ENCODE results near the gene NUP54.

Gene NUP54

DNA sequence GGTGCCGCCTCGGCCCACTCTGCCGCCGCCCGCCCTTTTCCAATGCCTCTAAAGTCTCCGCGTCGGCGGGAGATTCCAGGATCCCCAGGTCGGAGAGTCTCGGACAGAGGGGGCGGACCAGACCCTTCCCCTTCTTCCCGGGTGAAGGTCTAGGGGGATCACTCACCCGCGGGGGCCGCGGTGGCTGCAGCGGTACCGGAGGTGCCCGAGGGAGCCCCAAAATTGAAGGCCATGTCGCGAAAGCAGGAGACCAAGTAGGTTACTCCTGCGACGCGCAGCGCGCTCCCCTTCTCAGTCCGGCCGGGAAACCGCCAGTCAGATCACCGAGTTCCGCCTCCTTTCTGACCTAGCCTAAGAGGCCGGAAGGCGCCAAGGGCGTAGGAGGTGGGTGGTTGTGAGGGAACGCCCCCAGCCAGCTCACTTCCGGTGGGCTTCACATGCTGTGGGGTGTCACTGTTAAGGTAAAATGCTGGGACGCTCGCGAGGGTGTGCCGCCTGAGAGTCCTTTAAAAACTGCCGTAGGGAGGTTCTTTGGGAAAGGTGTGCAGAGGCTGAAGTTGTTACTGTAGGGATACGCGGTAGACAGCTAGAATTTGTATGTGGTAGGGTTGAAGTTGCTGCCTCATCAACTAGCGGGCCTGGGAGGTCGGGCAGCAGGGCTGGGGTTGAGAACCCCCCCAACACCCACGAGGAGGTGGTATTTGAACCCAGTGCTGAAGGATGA is at the start of gene NUP54:
TSS of gene NUP54 (minus strand) at position 256 of the 724 bp plus-strand sequence. CDS start at position 233, 23 bp downstream.
- peak within 1 kb of the TSS; percentile 99 for H3K4me3 Mint-ChIP-seq
- peaks cover 47% of the 10 kb centered on the region for H3K4me1 Mint-ChIP-seq
- H3K27ac Mint-ChIP-seq: peak within 1 kb of the TSS; percentile 99
- H3K36me3 Mint-ChIP-seq: no peaks in the 10 kb centered on the region
- no peaks in the 10 kb centered on the region for H3K27me3 Mint-ChIP-seq
- no peaks in the 10 kb centered on the region for H3K9me3 Mint-ChIP-seq

- H3K27ac Mint-ChIP-seq: no peak overlapping the region
- no peak overlapping the region for H3K4me3 Mint-ChIP-seq
- H3K4me1 Mint-ChIP-seq: peaks cover 43% of the 10 kb centered on the region
- no peaks in the 10 kb centered on the region for H3K27me3 Mint-ChIP-seq
- peaks cover 5% of the 10 kb centered on the region for H3K9me3 Mint-ChIP-seq
- peaks cover 26% of the 10 kb centered on the region for H3K36me3 Mint-ChIP-seq
Measured at GRCh38 chr4:76197031-76197743, 49.0 kb upstream of the NUP54 start.

- Mint-ChIP-seq H3K4me3 (no peak overlapping the region), H3K4me1 (peaks cover 42% of the 10 kb centered on the region), H3K36me3 (peaks cover 33% of the 10 kb centered on the region)
Measured at GRCh38 chr4:76196376-76196775, 48.2 kb upstream of the NUP54 start.

GRCh38 chr4:76195326-76195725 is 47.1 kb upstream of the NUP54 start:
- Mint-ChIP-seq H3K27me3 (no peaks in the 10 kb centered on the region), H3K36me3 (peaks cover 29% of the 10 kb centered on the region), H3K4me3 (no peak overlapping the region), H3K27ac (no peak overlapping the region), H3K9me3 (peaks cover 10% of the 10 kb centered on the region), H3K4me1 (peaks cover 32% of the 10 kb centered on the region)

More at GRCh38 chr4:76196376-76196775, 48.2 kb upstream of the NUP54 start:
- Mint-ChIP-seq H3K27me3 (no peaks in the 10 kb centered on the region), H3K9me3 (peaks cover 10% of the 10 kb centered on the region), H3K27ac (peak overlapping the region; percentile 51)

GRCh38 chr4:76194325-76194724 is 46.1 kb upstream of the NUP54 start:
- Mint-ChIP-seq H3K27me3 (no peaks in the 10 kb centered on the region), H3K27ac (no peak overlapping the region), H3K4me1 (peaks cover 22% of the 10 kb centered on the region), H3K4me3 (no peak overlapping the region), H3K9me3 (peaks cover 10% of the 10 kb centered on the region), H3K36me3 (peaks cover 32% of the 10 kb centered on the region)

DNA sequence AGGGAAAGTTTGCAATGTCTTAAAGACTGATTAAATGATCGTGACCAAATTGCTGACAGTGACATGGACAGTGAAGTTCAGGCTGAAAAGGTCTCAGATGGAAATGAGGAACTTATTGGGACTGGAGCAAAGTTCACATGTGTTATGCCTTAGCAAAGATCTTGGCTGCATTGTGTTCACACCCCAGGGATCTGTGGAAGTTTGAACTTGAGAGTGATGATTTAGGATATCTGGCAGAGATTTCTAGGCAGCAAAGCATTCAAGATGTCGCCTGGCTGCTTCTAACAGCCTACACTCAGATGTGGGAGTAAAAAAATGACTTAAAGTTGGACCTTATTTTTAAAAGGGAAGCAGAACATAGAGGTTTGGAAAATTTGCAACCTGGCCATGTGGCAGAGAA is 44.0 kb upstream of the NUP54 start:
- Mint-ChIP-seq H3K4me1 (peaks cover 6% of the 10 kb centered on the region), H3K9me3 (peaks cover 10% of the 10 kb centered on the region), H3K36me3 (peaks cover 32% of the 10 kb centered on the region), H3K27me3 (no peaks in the 10 kb centered on the region), H3K4me3 (no peak overlapping the region), H3K27ac (no peak overlapping the region)

DNA sequence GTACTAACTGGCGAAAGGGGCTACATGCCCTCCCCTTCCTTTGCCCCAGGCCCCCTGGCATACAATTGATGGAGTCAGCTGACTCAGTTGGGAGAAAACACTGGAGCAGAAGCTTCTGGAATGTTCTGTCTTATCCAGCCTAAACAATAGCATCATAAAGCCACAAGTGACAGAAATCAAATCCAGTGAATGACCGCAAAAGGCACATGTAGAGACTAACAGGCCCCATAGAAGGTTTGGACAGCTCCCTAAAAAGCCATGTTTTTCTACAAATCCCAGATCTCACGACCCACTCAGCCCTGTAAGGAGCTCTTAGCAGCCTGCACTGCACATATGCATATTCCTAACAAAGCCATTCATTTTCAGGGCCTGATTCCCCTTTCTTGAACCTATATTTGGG is 40.4 kb upstream of the NUP54 start:
- H3K9me3 Mint-ChIP-seq: peaks cover 10% of the 10 kb centered on the region
- H3K27ac Mint-ChIP-seq: no peak overlapping the region
- peaks cover 11% of the 10 kb centered on the region for H3K4me1 Mint-ChIP-seq

GRCh38 chr4:76188149-76188548 is 40.0 kb upstream of the NUP54 start:
- Mint-ChIP-seq H3K27me3 (no peaks in the 10 kb centered on the region), H3K4me3 (no peak overlapping the region), H3K9me3 (peaks cover 10% of the 10 kb centered on the region), H3K27ac (no peak overlapping the region), H3K4me1 (peaks cover 11% of the 10 kb centered on the region), H3K36me3 (peaks cover 15% of the 10 kb centered on the region)

More for the DNA sequence above, 40.4 kb upstream of the NUP54 start:
- H3K27me3 Mint-ChIP-seq: no peaks in the 10 kb centered on the region
- H3K4me3 Mint-ChIP-seq: no peak overlapping the region
- peaks cover 19% of the 10 kb centered on the region for H3K36me3 Mint-ChIP-seq

DNA sequence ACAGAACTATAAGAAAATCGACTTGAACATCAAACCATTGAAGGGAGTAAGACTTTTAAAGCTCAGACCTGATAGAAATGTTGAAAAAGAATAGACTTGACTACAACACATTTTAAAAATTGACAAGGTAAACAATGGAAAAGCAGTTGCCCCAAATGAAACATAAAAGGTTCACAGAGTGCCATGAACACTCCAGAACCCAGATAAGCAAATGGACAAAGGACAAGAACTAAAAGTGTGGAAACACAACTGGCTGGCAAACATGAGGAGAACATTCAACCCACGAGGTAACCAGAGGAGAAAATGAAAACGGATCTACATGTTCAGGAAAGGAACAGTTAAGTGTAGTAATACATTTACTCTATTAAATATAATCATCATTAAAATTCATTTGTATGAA is 39.0 kb upstream of the NUP54 start:
- Mint-ChIP-seq H3K36me3 (peaks cover 10% of the 10 kb centered on the region), H3K9me3 (peaks cover 4% of the 10 kb centered on the region), H3K4me1 (peaks cover 11% of the 10 kb centered on the region), H3K27me3 (no peaks in the 10 kb centered on the region), H3K4me3 (no peak overlapping the region), H3K27ac (no peak overlapping the region)

DNA sequence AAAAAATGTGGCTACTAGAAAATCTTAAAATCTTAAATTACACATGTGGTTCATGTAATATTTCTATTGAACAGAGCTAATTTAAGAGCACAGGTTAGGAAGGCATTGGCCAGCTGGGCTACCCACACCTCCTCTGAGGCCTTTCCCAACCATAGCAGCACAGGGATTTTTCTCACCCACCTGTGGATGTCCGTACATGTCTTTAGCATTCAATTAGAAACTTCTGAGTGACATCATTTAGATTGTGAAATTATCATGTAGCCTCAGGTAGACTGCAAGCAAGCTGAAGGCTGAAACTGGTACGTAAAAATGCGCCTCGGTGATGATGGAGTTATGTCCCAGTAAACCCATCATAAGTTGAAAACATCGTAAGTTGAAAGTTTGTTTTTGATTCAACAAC is 34.3 kb upstream of the NUP54 start:
- Mint-ChIP-seq H3K9me3 (no peaks in the 10 kb centered on the region), H3K4me1 (peaks cover 7% of the 10 kb centered on the region), H3K4me3 (no peak overlapping the region), H3K27ac (no peak overlapping the region), H3K27me3 (no peaks in the 10 kb centered on the region), H3K36me3 (no peaks in the 10 kb centered on the region)

- Mint-ChIP-seq H3K27me3 (no peaks in the 10 kb centered on the region), H3K36me3 (peaks cover 3% of the 10 kb centered on the region), H3K27ac (no peak overlapping the region), H3K4me1 (no peaks in the 10 kb centered on the region), H3K4me3 (no peak overlapping the region), H3K9me3 (no peaks in the 10 kb centered on the region)
Measured at GRCh38 chr4:76179398-76180318, 31.5 kb upstream of the NUP54 start.

DNA sequence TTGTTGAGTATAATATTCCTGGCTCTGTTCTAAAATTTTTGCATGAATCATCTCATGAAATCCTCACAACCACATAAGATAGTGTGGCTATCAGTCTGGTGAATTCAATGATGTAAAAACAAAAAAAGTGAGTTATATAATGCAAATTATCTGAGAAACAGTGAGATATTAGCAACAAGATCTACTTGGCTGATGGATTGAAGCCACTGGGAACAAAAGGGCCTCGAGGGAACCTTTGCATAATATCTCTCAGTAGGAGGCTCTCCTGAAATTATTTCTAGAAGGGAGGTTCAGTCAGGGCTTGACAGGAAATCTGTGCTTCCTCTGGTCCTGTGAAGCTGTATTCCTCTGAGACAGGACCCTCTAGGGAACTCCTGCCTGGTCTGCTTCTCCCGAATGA is 30.1 kb upstream of the NUP54 start:
- H3K9me3 Mint-ChIP-seq: no peaks in the 10 kb centered on the region
- peaks cover 6% of the 10 kb centered on the region for H3K36me3 Mint-ChIP-seq
- H3K4me3 Mint-ChIP-seq: no peak overlapping the region
- H3K4me1 Mint-ChIP-seq: no peaks in the 10 kb centered on the region
- no peaks in the 10 kb centered on the region for H3K27me3 Mint-ChIP-seq
- no peak overlapping the region for H3K27ac Mint-ChIP-seq

GRCh38 chr4:76177709-76178108 is 29.5 kb upstream of the NUP54 start:
- no peaks in the 10 kb centered on the region for H3K4me1 Mint-ChIP-seq
- H3K27me3 Mint-ChIP-seq: no peaks in the 10 kb centered on the region
- H3K27ac Mint-ChIP-seq: no peak overlapping the region
- no peaks in the 10 kb centered on the region for H3K9me3 Mint-ChIP-seq
- H3K4me3 Mint-ChIP-seq: no peak overlapping the region
- H3K36me3 Mint-ChIP-seq: peaks cover 8% of the 10 kb centered on the region

DNA sequence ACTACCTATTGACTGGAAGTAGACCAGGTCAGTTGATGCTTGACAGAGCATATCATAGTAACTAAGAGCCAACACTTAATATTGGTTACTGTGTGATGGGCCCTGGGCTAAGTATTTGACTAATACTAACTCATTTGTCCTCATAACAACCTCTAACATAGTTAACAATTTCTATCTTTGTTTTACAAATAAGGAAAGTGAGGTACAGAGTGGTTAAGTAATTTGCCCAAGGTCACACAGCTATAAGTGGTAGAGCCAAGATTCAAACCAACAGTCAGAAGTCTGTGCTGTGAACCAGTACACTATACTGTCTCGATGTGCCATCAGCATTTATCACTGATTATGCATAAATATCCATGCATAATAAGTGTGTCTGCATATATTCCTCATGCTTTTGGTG is 27.1 kb upstream of the NUP54 start:
- H3K4me3 Mint-ChIP-seq: no peak overlapping the region

GRCh38 chr4:76174216-76174615 is 26.0 kb upstream of the NUP54 start:
- Mint-ChIP-seq H3K27me3 (no peaks in the 10 kb centered on the region), H3K36me3 (peaks cover 12% of the 10 kb centered on the region), H3K4me3 (no peak overlapping the region), H3K27ac (no peak overlapping the region), H3K9me3 (no peaks in the 10 kb centered on the region), H3K4me1 (no peaks in the 10 kb centered on the region)

More for the DNA sequence above, 27.1 kb upstream of the NUP54 start:
- Mint-ChIP-seq H3K36me3 (peaks cover 12% of the 10 kb centered on the region), H3K4me1 (no peaks in the 10 kb centered on the region), H3K27me3 (no peaks in the 10 kb centered on the region), H3K9me3 (no peaks in the 10 kb centered on the region), H3K27ac (no peak overlapping the region)
